Adrenal gland (tissue), 12 donors: Measurements from ENCODE around the gene HSD17B3. TPM values are rescaled to one million over a fixed set of nuclear protein-coding genes. Genes with fewer than 3 reads are reported as not detected.
A peak's percentile ranks its signal among the peaks of the same experiment; 100 is the strongest.

Source experiments
- DNase-seq, 7 donors: peaks; one replicate each; pipeline ENCODE4 v3.0.0-alpha.2; 2019 to 2020
- H3K27ac ChIP-seq, 5 donors: fragments of 200-600 bp; sonication (generic) in 4 of 5; 1 replicate in 3 of 5; 2 replicates in 2 of 5; pipeline versions ENCODE4 v1.5.1 to v1.8.0; 2016 to 2020; ENCODE audit warnings: mild to moderate bottlenecking in 1 of 5
- H3K27me3 ChIP-seq: fragments of 200-600 bp; 2 replicates; pipeline ENCODE4 v1.8.0; 2021
- H3K36me3 ChIP-seq, 2 donors: fragments of 200-600 bp; replicated peaks in 1 of 2; 1 replicate in 1 of 2; 2 replicates in 1 of 2; pipeline versions ENCODE4 v1.5.1 to v1.8.0; 2018 to 2022
- H3K4me1 ChIP-seq, 2 donors: fragments of 200-600 bp; replicated peaks in 1 of 2; 1 replicate in 1 of 2; 2 replicates in 1 of 2; pipeline versions ENCODE4 v1.5.1 to v1.8.0; 2018 to 2021
- H3K4me3 ChIP-seq, 4 donors: fragments of 200-600 bp; sonication (generic) in 3 of 4; one replicate each; pipeline ENCODE4 v1.5.1; 2016 to 2018
- H3K9me3 ChIP-seq, 3 donors: fragments of 200-600 bp; sonication (generic) in 1 of 3; replicated peaks in 1 of 3; 1 replicate in 2 of 3; 2 replicates in 1 of 3; pipeline versions ENCODE4 v1.5.1 to v1.8.0; 2016 to 2021
- CTCF ChIP-seq, 6 experiments: fragments of 450-650 bp in 4 of 6; fragments of 200-600 bp in 2 of 6; sonication (generic) in 1 of 6; IDR thresholded peaks; 1 replicate in 5 of 6; 2 replicates in 1 of 6; pipeline versions ENCODE4 v1.5.1 to v1.8.0; 2016 to 2021; ENCODE audit warnings: antibody characterized with exemption in 6 of 6, mild to moderate bottlenecking in 2 of 6, moderate library complexity in 1 of 6
- POLR2A ChIP-seq, 2 donors: fragments of 450-650 bp; IDR thresholded peaks; one replicate each; pipeline ENCODE4 v1.6.1; 2017; ENCODE audit warnings: antibody characterized with exemption in 2 of 2, mild to moderate bottlenecking in 2 of 2, moderate library complexity in 1 of 2
- WGBS, 4 donors: extraction: QIAGEN DNeasy Blood & Tissue Kit in 2 of 4; methylation state at CpG; one replicate each; pipeline versions ENCODE4 v1.1.5 to v1.1.7; 2013 to 2017; 5-methylcytosine and 5-hydroxymethylcytosine counted together
- intact Hi-C, 2 donors: fragments of 100-400 bp; cut with DNase I; formaldehyde crosslinking; loops; one replicate each; pipeline versions ENCODE4 v1.14.1 to v1.15.0; 2022 to 2023
- polyA plus RNA-seq, 3 donors: library from polyadenylated mRNA; stranded (reverse); fragments of 200-250 nt in 2 of 3; fragments of 350-450 nt in 1 of 3; fragmentation: Illumina TruSeq in 1 of 3; extraction: RNeasy Lipid Tissue Mini Kit (QIAGEN cat#74804) in 1 of 3; gene quantifications; one replicate each; pipeline ENCODE4 v1.2.3, GENCODE V29; 2013 to 2014
- small RNA-seq, 2 donors: library from RNA; depleted of rRNA; stranded (forward); fragments of <200 nt; gene quantifications; one replicate each; pipeline ENCODE3, GENCODE V24; 2016
- total RNA-seq, 9 donors: library from RNA; depleted of rRNA in 4 of 9; stranded (reverse); fragments of >200 nt in 4 of 9; fragments of 120-200 nt in 1 of 9; fragmentation: NEBNext Ultra II Directional in 1 of 9; extraction: Animal tissue kit (Norgen Biotek cat#: 25700) in 1 of 9; gene quantifications; one replicate each; pipeline versions ENCODE4 v1.1.0 to v1.2.4, GENCODE V29; 2013 to 2023
- donor health status: healthy with polysubstance abuse.
- donor health status: Bipolar disorder and iron deficiency.
- donor health status: DM: yes; HTN: yes; CAD: no.
- donor health status: DM: no; HTN: no; CAD: no.
- donor health status: DM: no; HTN: no; CAD: no.
- donor health status: DM: yes; HTN: yes; CAD: no.

Gene HSD17B3
- total and polyA plus RNA-seq, 12 donors: 0.57 to 14.6 (median 4.7) TPM; not detected in 8

- H3K27ac ChIP-seq: peak overlapping the region in 1 of 5 donors; percentile 68
Measured at GRCh38 chr9:96186591-96187011, 115.4 kb downstream of the HSD17B3 start.

GRCh38 chr9:96185518-96186156, 116.3 kb downstream of the HSD17B3 start:
- no peak overlapping the region for H3K4me3 ChIP-seq
- no peaks in the 10 kb centered on the region for H3K36me3 ChIP-seq
- peaks cover 0 to 8% (median 0%) of the 10 kb centered on the region in 3 donors for H3K9me3 ChIP-seq
- no peak for DNase-seq
- no peaks in the 10 kb centered on the region for H3K4me1 ChIP-seq
- intact Hi-C loops: no loop called here
- 78 to 95% (median 91%) methylated on average over 2 of the region's 2 CpGs for WGBS, 4 donors
- no peaks in the 10 kb centered on the region for H3K27me3 ChIP-seq
- TF ChIP-seq POLR2A (IDR thresholded peaks at IDR 0.05) (no peak), CTCF (IDR thresholded peaks at IDR 0.05) (no peak)
- peak overlapping the region in 1 of 5 donors; percentile 33 for H3K27ac ChIP-seq

More at GRCh38 chr9:96186591-96187011, 115.4 kb downstream of the HSD17B3 start:
- DNase-seq: no peak
- Histone ChIP-seq H3K4me3 (no peak overlapping the region), H3K9me3 (peaks cover 0 to 8% (median 0%) of the 10 kb centered on the region in 3 donors), H3K4me1 (no peaks in the 10 kb centered on the region), H3K27me3 (no peaks in the 10 kb centered on the region), H3K36me3 (no peaks in the 10 kb centered on the region)
- TF ChIP-seq CTCF (IDR thresholded peaks at IDR 0.05) (no peak), POLR2A (IDR thresholded peaks at IDR 0.05) (no peak)
- 17 to 22% (median 20%) methylated on average over 4 to 18 of the region's 18 CpGs for WGBS, 4 donors
- intact Hi-C loops: no loop called here

Small RNA genes within 50 kb of the gene (small RNA-seq; reads per million reads assigned to genes)
- gene RNU6-1160P: 0 reads per million in 2 donors

Other genes with a start within 250 kb of the HSD17B3 start
- 10 to 100 TPM in 7 of 9 donors, 1 to 10 TPM in 2; 6.9 to 20.8 (median 16.1) TPM for gene SLC35D2, start 81.5 kb upstream of the HSD17B3 start, total RNA-seq
- 10 to 100 TPM; 10.4 to 12.3 (median 11.9) TPM for gene SLC35D2, start 81.5 kb upstream of the HSD17B3 start, polyA plus RNA-seq
- 1 to 10 TPM in 6 of 9 donors, under 1 TPM in 3; 0.35 to 5.4 (median 1.3) TPM for gene ZNF367, start 116.2 kb upstream of the HSD17B3 start, total RNA-seq
- 1 to 10 TPM in 1 of 3 donors, under 1 TPM in 2; 0.24 to 3.0 (median 0.37) TPM for gene ZNF367, start 116.2 kb upstream of the HSD17B3 start, polyA plus RNA-seq
- gene HABP4, start 148.0 kb upstream of the HSD17B3 start, total RNA-seq: 10 to 100 TPM in 3 of 9 donors, 1 to 10 TPM in 6; 4.8 to 17.4 (median 9.4) TPM
- gene HABP4, start 148.0 kb upstream of the HSD17B3 start, polyA plus RNA-seq: 10 to 100 TPM; 14.9 to 22.4 (median 16.5) TPM